ENCODE results near the gene CFAP77. TPM values are rescaled to one million over a fixed set of nuclear protein-coding genes. Genes with fewer than 3 reads are reported as not detected.

The CFAP77 gene
- total RNA-seq, 4 donors from 2014 or later: 0.66 TPM; not detected in 3

DNA sequence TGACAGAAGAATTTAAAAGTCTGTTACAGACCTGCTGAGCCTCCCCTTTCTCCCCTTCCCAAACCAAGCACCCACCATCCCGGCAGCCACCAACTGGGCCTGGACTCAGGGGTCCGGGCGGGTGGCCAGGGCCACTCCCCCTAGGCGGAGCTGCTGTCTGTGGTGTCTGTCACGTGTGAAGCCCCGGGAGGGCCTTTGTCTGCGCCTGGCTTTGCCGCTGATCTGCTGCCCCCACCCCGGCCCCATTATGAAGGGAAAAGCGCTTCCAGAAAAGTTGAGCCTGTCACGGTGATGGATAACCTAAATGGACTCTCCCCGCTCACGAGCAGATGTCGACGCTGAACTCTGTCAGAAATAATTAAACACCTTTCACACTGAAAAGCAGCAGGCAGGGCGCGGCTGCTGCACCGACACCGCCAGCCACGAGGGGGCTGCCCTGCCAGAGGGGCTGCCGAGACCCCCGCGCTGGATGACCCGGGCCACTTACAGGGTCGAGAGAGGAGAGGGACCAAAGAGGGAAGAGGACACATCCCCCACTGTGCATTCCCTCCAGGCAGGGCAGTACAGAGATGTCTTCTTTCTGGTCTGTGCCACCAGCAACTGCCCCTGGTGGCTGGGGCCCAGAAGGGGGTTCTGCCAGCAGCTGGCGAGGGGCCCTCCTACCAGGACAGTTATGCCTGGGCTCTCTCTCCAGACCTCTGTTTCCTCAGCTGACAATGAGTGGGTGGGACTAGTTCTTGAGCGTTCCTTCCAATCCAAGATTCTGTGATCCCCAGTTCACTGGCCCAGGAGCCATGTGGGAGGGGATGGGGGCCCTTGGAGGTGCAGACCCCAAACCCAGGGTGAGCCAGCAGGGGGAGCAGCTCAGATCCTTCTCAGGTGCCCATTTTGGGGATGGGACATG, 136.4 kb downstream of the CFAP77 start:
- H3K27me3 ChIP-seq: peaks cover 0 to 7% of the 10 kb centered on the region in 2 donors
- no peak for DNase-seq (ENCODE audit: low spot score in 2 of 2)
- H3K9me3 ChIP-seq: no peaks in the 10 kb centered on the region
- H3K36me3 ChIP-seq: no peaks in the 10 kb centered on the region
- H3K4me1 ChIP-seq: peaks cover 0 to 10% (median 0%) of the 10 kb centered on the region in 4 donors
- no peak overlapping the region for H3K4me3 ChIP-seq
- TF ChIP-seq POLR2A (IDR thresholded peaks at IDR 0.05): no peak
- TF ChIP-seq, protein P1, sequence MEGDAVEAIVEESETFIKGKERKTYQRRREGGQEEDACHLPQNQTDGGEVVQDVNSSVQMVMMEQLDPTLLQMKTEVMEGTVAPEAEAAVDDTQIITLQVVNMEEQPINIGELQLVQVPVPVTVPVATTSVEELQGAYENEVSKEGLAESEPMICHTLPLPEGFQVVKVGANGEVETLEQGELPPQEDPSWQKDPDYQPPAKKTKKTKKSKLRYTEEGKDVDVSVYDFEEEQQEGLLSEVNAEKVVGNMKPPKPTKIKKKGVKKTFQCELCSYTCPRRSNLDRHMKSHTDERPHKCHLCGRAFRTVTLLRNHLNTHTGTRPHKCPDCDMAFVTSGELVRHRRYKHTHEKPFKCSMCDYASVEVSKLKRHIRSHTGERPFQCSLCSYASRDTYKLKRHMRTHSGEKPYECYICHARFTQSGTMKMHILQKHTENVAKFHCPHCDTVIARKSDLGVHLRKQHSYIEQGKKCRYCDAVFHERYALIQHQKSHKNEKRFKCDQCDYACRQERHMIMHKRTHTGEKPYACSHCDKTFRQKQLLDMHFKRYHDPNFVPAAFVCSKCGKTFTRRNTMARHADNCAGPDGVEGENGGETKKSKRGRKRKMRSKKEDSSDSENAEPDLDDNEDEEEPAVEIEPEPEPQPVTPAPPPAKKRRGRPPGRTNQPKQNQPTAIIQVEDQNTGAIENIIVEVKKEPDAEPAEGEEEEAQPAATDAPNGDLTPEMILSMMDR (IDR thresholded peaks at IDR 0.05): peak in 2 of 5 experiments; percentile 11 to 13
- TF ChIP-seq EP300 (IDR thresholded peaks at IDR 0.05): no peak
- H3K27ac ChIP-seq: no peak overlapping the region
- 3 to 7% methylated on average over 26 to 27 of the region's 27 CpGs for WGBS, 2 donors

DNA sequence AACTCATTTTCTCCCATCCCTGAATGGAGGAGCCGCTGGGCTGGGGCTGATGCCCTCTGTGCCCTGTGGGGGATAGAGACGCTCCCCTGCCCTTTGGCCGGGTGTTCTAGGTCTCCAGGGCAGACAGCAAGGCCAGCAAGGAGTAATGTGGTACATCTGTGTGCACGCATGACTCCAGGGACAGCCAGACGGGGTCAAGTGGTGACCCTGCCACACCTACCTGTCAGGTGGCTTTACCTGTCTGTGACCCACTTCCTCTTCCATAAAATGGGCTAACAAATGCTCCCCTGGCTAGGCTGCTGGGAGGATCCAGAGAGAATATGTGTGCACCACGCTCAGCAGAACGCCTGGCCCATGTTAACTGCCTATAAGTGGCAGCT, 137.0 kb downstream of the CFAP77 start:
- no peaks in the 10 kb centered on the region for H3K9me3 ChIP-seq
- no peak for DNase-seq (ENCODE audit: low spot score in 2 of 2)
- peaks cover 0 to 7% of the 10 kb centered on the region in 2 donors for H3K27me3 ChIP-seq
- H3K4me1 ChIP-seq: peaks cover 0 to 10% (median 0%) of the 10 kb centered on the region in 4 donors
- H3K36me3 ChIP-seq: no peaks in the 10 kb centered on the region
- no peak overlapping the region for H3K27ac ChIP-seq
- no peak for TF ChIP-seq EP300 (IDR thresholded peaks at IDR 0.05)
- TF ChIP-seq POLR2A (IDR thresholded peaks at IDR 0.05): no peak
- TF ChIP-seq, protein P1 (IDR thresholded peaks at IDR 0.05): no peak
- no peak overlapping the region for H3K4me3 ChIP-seq
- WGBS, 2 donors: 68 to 80% methylated on average over 6 to 7 of the region's 7 CpGs

DNA sequence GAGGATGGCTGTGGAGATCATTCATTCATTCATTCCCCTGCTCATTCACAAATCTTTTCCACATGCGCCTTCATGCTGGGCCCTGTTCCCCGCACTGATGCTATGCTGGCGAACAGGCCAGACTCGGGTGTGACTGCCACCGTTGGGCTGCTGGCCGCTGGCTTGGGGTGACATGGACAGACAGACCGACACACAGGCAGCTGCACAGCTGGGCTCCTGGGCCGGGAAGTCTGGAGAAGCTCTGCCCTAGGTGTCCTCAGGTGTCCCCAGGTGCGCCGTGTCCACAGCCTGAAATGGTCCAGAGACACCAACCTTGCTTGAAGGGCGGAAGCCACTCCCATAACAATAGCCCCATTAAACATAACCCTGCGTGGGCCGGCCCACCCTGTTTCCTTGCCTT, 137.4 kb downstream of the CFAP77 start:
- TF ChIP-seq POLR2A (IDR thresholded peaks at IDR 0.05) (no peak), EP300 (IDR thresholded peaks at IDR 0.05) (no peak)
- TF ChIP-seq, protein P1 (IDR thresholded peaks at IDR 0.05): no peak
- DNase-seq (ENCODE audit: low spot score in 2 of 2): no peak
- no peaks in the 10 kb centered on the region for H3K9me3 ChIP-seq
- H3K4me3 ChIP-seq: no peak overlapping the region
- H3K36me3 ChIP-seq: no peaks in the 10 kb centered on the region
- H3K27ac ChIP-seq: no peak overlapping the region
- WGBS, 2 donors: 89 to 94% methylated on average over 10 to 12 of the region's 13 CpGs
- peaks cover 0 to 9% of the 10 kb centered on the region in 2 donors for H3K27me3 ChIP-seq
- peaks cover 0 to 10% (median 0%) of the 10 kb centered on the region in 4 donors for H3K4me1 ChIP-seq

DNA sequence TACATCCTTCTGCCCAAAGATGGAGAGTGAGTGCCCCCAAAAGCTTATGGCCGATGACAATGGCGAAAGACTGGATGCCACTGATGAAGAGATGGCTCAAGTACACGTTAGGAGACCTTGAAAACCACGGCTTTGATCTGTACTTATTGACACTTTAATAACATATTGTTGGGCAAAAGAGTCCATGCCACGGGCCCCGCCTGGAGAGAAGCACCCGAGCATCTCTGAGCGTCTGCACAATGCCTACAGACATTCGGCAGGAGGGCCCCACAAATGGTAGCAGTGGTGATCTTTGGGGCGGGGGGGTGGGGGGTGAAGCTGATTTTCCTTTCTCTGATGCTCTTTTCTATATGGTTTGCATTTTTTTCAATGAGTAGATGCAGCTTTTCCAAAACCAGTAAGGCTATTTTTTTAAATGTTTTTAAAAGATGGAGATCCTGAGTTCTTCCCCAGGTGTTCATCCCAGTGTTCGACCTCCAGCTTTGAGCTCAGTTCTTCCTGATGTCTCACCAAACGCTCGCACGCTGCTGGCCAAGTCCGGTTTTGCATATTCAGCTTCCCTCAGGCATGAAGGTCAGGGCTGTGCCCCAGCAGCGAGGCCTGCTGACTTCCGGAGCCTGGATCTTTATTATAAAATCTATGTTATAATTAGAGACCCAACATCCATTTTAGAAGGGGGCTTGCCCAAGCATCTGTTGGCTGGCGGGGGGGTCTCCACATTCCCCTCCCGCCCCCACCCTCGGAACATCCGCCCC, 138.1 kb downstream of the CFAP77 start:
- WGBS, 2 donors: 68 to 72% methylated on average over 21 of the region's 21 CpGs
- no peak overlapping the region for H3K4me3 ChIP-seq
- peaks cover 0 to under 1% (median 0%) of the 10 kb centered on the region in 4 donors for H3K9me3 ChIP-seq
- no peak for DNase-seq (ENCODE audit: low spot score in 2 of 2)
- peaks cover 0 to 16% of the 10 kb centered on the region in 2 donors for H3K27me3 ChIP-seq
- H3K4me1 ChIP-seq: peaks cover 0 to 10% (median 0%) of the 10 kb centered on the region in 4 donors
- no peak overlapping the region for H3K27ac ChIP-seq
- H3K36me3 ChIP-seq: no peaks in the 10 kb centered on the region
- TF ChIP-seq, protein P1 (IDR thresholded peaks at IDR 0.05): no peak
- TF ChIP-seq POLR2A (IDR thresholded peaks at IDR 0.05): no peak
- no peak for TF ChIP-seq EP300 (IDR thresholded peaks at IDR 0.05)
